HG03432 (cell line): ENCODE measurements around the gene DSP.

Experiments
- ATAC-seq: cut with Tn5 transposase; IDR thresholded peaks from one replicate; pipeline ENCODE4 v1.9.1; 2021; ENCODE audit warnings: mild to moderate bottlenecking, moderate library complexity; ENCODE audit not compliant: unreplicated experiment

Gene DSP

DNA sequence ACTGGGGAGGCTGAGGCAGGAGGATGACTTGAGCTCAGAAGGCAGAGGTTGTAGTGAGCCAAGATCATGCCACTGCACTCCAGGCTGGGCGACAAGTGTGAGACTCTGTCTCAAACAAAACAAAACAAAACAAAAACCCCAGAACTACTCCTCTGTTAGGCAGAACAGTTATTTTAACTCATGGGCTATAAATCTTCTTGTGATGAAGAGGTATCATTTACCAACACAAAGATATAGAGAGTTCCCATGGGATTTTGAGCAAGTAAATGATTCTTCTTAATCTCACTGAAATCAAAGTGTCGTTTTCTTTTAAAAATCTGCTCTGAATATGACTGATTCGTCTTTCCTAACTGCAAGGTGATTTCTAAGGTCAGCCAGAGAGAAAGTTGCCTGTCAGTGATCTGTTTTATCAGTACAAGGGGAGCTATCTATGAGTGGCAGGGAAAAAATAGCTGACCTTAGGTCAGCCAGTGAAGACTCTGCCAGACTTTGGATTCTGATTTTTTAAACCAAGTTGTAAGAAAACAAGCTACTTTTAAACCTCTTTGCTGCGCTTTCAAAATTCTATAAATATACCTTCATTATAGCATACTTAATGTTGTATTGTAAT lies 3.8 kb upstream of the DSP start:
- ATAC-seq = no peak

DNA sequence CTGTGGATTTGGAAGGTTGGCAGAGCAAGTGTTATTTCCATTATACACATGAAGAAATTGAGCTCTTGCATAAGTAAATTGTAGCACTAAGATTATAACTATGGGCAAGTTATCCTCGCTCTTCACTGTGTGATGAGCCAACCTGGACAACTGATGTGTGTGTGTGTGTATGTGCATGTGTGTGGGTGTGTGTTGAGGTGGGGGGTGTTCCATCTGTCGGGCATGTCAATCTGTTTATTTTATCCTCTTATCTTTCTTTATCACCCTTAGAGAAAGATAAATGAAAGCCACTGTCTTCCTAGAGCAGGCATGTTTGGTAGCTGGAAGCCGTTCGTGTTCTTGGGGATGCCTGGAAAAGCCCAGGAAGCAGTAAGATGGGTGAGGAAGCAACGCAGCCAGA lies 3.0 kb upstream of the DSP start:
- ATAC-seq = no peak

DNA sequence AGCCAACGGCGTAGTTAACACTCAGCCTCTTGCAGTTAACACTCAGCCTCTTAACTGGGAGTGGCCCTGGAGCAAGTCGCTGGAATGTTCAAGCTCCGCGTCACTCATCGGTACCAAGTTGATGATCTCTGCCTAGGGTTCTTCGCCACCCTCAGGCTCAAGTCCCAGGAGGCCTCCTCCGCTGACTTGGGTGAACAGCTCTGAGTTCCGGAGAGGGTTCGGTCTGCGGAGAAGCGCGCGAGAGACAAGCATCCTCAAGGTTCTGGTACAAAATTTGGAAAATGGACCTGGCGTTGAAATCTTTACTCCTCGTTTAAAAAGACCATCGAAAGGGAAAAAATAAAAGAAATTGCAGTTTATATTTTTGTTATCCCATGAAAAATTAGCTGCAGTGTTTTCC lies 876 bp upstream of the DSP start:
- ATAC-seq = no peak

DNA sequence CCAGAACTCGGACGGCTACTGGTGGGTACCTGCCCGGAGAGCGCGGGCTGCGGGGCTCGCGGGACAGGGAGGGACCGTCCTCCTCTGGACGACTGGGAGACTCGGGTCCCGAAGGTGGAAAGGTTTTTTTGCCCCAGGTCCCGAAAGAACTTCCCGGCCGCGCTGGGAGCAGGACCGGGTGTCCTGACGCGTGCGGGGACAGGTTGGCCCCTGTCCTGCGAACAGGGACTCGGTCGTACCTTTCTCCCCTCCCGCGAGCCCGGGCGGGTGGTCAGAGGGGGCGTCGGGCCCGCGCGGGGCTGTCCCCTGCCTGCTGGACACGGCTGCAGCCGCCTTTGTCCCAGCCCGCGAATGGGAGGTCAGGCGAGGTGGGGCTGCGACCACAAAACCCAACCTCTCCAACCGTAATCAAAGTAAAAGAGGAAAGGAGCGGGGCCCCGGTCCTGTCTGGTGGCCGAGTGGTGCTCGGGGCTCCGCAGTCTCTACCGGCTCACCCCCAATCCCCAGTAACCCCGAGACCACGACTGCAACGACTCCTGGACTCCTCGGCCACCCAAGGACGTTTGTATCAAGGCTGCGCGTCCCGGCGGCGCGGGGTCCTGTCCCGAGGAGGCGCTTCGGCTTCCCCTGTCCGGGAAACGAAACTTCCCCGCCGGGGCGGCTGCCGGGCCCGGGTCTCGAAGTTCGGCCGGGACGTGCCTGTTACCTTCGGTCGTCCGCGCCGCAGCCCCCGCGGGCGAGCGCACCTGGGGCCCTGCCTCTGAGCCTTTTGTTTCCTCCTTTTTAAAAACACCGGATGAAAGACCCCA lies 798 bp downstream of the DSP start:
- ATAC-seq = no peak

DNA sequence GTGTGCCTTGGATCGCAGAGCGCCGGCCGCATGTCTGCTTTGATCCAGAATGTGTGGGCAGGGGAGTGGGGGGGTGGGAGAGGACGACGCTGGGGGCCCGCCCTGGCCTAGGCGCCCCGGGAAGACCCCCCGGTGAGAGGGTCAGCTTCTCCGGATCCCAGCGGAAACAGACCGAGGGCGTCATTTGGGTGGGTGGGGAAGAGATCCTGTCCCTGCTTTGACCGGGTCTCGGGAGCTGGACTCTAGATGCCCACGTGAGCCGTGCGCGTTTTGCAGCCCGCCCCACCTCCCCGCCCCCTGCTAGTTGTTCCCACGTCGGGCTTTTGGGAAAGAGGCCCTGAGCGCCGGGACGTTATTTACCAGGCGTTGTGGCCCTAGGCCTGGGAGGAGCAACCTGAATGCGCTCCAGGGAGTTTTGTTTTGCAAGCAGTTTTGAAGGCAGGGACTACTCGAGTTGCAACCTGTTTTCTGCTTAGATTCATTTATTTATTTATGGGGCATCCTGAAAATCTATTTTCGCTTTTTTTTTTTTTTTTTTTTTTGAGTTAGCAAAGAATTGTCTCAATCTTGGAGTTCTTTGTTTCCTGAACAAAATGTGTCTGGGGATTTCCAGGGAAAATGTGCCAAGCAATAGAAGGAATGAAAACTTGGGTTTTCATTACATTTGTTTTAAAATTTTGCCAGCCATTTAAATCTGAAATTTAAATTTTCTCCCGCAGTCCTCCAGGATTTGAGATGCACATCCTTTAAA lies 1.6 kb downstream of the DSP start:
- no peak for ATAC-seq

DNA sequence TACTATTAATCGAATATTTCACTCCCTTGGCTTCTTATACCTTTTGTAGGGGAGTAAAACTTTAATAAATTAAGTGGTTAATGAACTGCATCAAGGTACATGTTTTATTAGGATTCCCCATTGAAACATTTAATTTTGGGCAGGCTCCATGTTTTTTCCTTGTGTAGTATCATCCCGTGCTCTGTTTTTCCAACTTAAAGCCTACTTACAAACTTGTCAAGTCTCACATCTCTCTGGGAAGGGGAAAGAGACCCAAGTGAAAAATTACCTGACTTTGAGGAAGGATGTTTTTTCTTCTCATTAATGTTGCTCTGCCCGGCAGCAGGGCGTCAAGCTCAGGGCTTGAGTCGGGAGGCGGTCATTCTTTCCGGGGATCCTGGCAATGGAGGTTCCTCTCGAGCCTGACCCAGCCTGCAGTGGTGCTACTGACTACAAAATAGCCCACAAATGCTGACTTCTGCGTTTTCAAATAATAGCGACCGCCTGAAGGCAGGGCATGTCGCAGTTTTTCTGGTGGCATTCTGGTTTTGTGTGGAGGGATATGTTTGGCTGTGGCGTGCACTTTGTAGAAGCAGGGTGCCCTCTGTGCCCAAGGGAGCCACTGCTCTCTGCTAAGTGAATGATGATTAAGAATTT lies 2.4 kb downstream of the DSP start:
- no peak for ATAC-seq

DNA sequence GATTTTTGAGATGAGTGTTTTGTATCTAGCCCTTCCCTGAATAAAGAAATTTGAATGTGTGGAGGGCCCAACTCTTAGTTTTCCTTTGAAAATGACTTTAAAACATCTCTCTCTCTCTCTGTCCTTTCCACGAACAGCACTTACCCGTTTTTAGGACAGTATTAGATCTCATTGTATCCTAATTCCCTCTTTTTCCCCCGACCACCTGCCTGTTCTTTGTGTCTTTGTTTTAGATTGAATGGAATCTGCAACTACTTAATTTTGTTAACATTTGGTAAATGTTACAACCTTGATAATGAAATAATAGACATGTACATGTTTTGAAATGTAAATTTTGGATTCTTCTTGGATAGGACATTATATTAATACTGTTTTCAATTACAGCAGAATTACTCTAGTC lies 3.1 kb downstream of the DSP start:
- ATAC-seq = no peak

DNA sequence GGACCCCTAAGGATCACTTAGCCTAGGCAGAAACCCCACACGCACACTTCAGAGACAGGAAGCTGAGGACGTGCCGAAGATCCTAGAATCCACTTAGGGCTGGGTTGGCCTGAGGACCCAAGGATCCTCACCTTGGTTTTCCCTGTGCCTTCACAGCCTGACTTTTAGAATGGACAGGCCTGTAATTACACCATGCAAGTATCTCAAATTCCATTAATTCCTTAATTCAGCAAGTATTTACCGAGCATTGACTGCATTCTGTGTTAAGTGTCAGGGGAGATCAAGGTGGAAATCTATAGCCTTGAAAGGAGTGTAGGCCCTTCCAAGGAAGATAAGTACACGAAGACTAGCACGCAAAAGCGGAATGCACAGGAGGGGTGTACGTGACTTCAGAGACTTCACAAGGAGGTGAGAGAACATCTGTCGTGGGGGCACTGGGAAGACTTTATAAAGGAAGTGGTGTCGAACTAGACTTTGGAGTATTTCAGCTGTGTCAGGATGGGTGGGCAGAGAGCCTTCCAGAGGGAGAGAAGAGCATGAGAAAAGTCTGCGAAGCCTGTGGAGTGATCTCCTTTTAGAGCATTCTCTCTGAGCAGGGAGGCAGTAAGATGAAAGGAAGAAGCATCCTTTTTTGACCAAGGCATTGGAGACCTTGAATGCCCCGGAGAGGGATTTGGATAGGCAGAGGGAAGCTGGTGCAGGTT lies 4.0 kb downstream of the DSP start:
- no peak for ATAC-seq

DNA sequence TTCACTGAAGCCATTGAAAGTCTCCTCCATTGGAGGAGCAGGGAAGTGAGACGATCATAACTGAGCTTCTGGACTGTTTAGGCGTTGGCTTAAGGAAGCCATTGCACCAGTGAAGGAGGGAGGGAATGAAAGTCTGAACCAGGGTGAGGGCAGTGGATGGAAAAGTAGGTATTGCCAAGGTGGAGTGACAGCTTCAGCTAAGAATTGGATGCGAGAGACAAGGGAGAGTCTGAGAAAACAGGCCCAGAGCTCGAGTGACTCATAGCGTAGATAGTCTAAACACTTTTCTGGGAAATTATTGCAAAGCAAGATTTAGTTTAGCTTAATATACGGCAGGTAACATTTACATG lies 4.5 kb downstream of the DSP start:
- ATAC-seq = no peak

DNA sequence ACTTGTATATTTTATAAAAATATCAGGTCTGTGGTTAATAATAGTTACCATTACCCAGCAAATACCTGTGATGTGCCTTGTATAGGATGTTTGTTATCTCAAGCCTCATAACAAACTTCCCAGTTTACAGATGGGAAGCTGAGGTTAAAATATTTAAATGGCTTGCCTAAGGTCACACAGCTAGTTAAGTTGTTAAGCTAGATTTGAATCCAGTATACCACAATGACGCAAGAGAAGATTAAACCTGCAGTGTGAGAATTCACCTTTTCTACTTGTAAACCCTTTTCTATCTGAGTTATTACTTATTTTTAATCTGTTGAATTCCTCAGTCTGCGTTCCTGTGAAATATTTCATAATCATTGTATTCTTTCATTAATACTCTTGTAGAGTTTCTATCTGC lies 4.9 kb downstream of the DSP start:
- no peak for ATAC-seq

DNA sequence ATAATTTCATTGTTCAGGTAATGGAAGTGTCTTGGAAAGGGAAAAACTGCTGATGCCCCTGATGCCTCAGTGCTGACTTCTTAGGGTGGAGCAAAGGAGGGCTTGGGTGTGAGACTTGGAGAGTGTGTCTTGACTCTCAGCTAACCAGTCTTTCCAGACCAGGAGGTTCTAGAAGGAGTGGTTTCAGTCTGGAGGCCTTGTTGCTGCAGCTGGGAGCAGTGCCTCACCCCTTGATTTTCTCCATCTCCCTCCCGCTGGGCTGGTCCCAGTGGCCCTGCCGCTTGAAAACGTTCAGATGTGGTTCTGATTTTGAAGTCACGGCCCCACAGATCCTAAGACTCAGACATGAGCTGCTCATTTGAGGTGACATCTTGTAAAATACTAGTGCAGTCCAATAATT lies 5.4 kb downstream of the DSP start:
- no peak for ATAC-seq

DNA sequence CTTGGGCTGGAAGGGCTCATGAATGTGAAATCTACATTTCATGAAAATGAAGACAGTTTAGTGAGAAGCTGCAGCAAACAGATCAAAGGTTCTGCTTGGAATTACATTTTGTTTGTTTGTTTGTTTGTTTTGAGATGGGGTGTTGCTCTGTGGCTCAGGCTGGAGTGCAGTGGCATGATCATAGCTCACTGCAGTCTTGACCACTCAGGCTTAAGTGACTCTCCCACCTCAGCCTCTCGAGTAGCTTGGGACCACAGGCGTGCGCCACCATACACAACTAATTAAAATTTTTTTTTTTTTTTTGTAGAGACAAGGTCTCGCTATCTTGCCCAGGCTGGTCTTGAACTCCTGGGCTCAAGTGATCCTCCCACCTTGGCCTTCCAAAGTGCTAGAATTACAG lies 5.8 kb downstream of the DSP start:
- ATAC-seq = no peak

DNA sequence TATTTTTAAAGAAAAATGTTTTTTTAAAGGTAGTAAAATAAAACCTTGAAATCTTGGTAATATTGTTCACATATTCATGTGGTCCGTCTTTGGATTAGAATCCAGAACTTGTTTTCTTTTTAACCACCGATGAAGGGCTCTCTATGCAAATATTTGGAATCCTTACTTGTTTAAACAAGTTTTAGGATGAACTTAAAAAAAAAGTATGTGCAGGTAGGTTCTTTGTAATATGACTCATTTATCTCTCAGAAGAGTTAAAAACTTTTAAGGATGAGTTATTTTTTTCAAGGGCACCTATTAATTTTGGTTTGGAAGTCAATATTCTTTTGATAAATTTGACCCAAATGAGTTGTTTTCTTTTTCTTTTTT lies 8.9 kb downstream of the DSP start:
- ATAC-seq = no peak

DNA sequence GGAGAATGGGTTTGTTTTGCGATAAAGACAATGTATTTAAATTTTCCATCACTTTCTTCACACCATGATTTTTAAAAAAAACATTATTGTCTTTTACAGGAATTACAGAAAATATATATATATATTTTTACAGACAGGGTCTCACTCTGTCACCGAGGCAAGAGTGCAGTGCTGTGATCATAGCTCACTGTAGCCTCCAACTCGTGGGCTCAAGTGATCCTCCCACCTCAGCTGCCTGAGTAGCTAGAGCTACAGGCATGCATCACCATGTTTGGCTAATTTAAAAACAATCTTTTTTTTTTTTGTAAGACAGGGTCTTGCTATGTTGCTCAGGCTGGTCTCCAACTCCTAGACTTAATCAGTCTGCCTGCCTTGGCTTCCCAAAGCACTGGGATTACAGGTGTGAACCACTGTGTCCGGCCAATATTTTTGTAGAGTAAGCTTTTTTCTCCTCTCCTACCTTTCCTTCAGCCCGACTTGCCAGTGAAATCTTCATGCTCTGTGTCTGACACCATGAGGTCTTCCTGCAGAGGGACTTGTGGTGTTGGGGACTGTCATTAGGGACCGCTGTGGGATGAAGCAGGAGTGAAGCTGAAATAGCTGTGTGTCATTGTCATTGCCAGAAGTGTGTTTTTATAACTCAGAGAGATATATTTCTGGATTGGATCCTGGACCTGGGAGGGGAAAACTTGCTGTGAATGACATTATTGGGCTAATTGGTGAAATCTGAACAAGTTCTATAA lies 13.2 kb downstream of the DSP start:
- ATAC-seq = no peak

DNA sequence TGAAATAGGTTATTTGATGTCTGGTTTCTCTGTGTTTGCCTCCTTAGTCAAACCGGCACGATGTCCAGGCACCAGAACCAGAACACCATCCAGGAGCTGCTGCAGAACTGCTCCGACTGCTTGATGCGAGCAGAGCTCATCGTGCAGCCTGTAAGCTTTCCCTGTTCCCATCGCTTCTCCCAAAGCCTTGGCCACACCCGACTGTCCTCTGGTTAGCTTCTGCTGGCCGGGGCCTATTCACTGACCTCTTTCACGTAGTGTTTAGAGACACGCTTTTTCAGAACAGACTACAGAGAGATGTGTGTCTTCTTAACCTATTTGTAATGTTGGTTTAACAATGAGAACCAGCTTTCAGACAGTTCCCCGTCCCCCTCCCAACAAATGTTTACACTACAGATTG lies 14.2 kb downstream of the DSP start:
- no peak for ATAC-seq

DNA sequence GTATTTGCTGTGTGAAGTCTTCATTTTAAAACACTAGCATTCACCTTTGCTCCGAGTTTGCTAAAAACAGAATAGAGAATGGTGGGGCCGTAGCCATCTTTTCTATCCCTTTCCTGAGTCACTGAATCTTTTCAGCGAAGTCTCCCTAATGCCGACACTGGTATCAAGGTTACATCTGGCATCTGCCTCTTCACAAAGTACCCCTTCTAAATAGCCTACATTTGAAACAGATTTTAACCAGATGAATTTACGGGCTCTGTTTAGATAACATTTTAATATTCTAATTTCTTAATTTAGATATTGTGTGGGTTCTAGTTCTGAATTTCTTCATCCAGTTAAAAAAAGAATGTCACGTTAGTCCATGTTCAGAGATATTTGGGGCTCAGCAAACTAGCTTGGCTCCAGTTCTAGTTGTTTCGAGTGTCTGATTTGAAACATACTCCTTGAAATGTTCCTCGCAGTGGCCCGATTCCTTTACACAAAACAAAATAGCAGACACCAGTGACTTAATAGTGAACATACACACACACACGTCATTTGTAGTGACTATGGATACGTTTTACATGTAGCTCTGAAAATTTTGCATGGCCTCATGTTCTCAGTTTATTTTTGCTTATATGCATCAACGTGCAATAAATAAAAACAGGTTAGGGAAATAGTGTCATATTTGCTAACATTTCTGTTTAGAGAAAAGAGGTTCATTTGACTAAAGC lies 15.1 kb downstream of the DSP start:
- ATAC-seq = no peak

DNA sequence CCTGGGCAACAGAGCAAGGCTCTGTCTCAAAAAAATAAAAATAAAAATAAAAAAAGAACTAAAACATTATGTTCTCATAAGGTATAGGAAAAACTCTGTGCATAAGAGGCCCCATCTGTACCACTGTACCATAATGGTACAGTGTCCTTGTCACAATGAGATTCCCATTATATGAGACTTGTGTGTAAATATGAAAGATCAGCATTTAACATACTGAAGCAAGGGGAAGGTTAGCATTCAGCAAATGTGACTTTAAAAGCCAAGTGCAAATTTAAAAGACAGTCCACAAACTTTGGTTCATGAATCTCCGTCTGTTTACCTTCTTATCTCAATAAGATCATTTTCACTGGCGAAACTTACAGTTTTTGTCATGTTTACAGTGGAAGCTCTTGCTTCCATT lies 16.2 kb downstream of the DSP start:
- ATAC-seq = no peak

DNA sequence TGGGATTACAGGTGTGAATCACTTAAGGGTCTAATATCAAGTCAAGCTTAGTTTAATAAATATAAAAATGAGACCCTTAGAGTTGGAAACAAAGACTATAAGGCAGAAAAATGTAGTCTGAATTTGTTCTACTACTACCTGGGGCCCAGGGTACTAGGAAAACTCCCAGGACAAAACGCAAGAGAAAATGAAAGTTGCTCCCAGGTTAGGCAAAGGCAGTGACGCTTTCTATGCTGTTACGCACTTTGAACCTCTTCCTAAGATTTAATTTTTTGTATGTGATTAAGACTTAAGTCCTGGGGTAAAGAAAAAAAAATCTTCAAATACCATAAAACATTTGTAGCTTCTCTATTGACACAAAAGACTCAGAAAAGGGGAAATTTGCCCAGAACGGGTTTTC lies 17.3 kb downstream of the DSP start:
- ATAC-seq = no peak

DNA sequence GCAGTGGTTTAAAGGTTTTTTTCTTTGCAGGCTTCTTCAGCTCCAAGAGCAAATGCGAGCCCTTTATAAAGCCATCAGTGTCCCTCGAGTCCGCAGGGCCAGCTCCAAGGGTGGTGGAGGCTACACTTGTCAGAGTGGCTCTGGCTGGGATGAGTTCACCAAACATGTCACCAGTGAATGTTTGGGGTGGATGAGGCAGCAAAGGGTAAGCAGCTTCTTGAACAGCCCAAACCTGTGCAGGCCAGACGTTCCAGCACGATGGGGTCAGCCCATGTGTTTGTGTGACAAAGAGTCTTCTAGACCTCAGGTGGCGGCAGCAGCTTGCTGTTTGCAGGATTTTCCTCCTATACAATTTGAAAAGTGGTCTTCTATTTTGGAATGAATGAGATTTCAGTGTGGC lies 17.7 kb downstream of the DSP start:
- no peak for ATAC-seq
